HepG2 (cell line): ENCODE data around the gene DGKG. TPM values are rescaled to one million over a fixed set of nuclear protein-coding genes. Genes with fewer than 3 reads are reported as not detected.

Experiments used
- ATAC-seq: fragments of 200-7000 bp; cut with Tn5 transposase; 3 replicates; pipeline ENCODE4 v1.9.1; 2020; ENCODE audit warnings: mild to moderate bottlenecking, moderate library complexity
- BruUV-seq: library from RNA; stranded (reverse); fragments of 400-500 nt; replicated peaks from 2 replicates; lab custom pipeline; 2021; lab: Mats Ljungman, UMichigan
- CTCF ChIA-PET: fragments of 300-600 bp; formaldehyde crosslinking; extraction: SDS; loops from one replicate; lab custom pipeline; 2021; ENCODE audit warnings: low total read pairs, inconsistent platforms, low intra/inter-chr PET ratio; lab: Yijun Ruan, JAX
- POLR2A ChIA-PET: fragments of 350-600 bp; sonication (Branson Sonifier 250); formaldehyde crosslinking; loops from one replicate; lab custom pipeline; 2020; ENCODE audit warnings: antibody characterized with exemption, inconsistent platforms; lab: Yijun Ruan, JAX
- DNase-seq: peaks from one replicate; pipeline ENCODE4 v3.0.0-alpha.2; 2015; ENCODE audit warnings: low spot score
- FAIRE-seq: peaks from 3 replicates; lab custom pipeline; 2011; peaks lifted over from hg19 to GRCh38; lab: Jason Lieb, UNC
- H2AFZ ChIP-seq: one replicate; pipeline ENCODE4 v1.6.1; 2011; ENCODE audit warnings: low read length, inconsistent platforms
- H3K27ac ChIP-seq: fragments of 300-600 bp; 3 replicates; pipeline ENCODE4 v1.8.0; 2011; ENCODE audit warnings: mixed run types, mild to moderate bottlenecking, mixed read lengths, low read length, inconsistent platforms; ENCODE audit not compliant: insufficient read depth; ENCODE audit errors: extremely low read length
- H3K27me3 ChIP-seq, 2 experiments: fragments of 200-600 bp in 1 of 2; 2 replicates in 1 of 2; 3 replicates in 1 of 2; pipeline versions ENCODE4 v1.6.0 to v1.8.0; 2011; ENCODE audit warnings: low read length in 2 of 2, mild to moderate bottlenecking in 2 of 2, moderate library complexity in 2 of 2, inconsistent platforms in 1 of 2; ENCODE audit not compliant: insufficient read depth in 2 of 2, control insufficient read depth in 1 of 2
- H3K36me3 ChIP-seq, 2 experiments: fragments of 200-600 bp in 1 of 2; replicated peaks in 1 of 2; 2 replicates in 1 of 2; 3 replicates in 1 of 2; pipeline versions ENCODE4 v1.5.1 to v1.8.0; 2011; ENCODE audit warnings: low read length in 2 of 2, inconsistent platforms in 1 of 2; ENCODE audit not compliant: insufficient read depth in 2 of 2, control insufficient read depth in 1 of 2
- H3K4me1 ChIP-seq: 2 replicates; pipeline ENCODE4 v1.5.1; 2012; ENCODE audit warnings: low read length, inconsistent platforms; ENCODE audit not compliant: insufficient read depth
- H3K4me2 ChIP-seq: 2 replicates; pipeline ENCODE4 v1.6.0; 2011; ENCODE audit warnings: low read depth, low read length, inconsistent platforms
- H3K4me3 ChIP-seq, 3 experiments: fragments of 200-600 bp in 1 of 3; sonication (generic), shearing (Covaris generic) in 1 of 3; replicated peaks in 1 of 3; 2 replicates each; pipeline ENCODE4 v1.5.1; 2011 to 2016; ENCODE audit warnings: low read length in 3 of 3, inconsistent platforms in 2 of 3, low read depth in 2 of 3, mild to moderate bottlenecking in 2 of 3, control low read depth in 1 of 3, mixed read lengths in 1 of 3; ENCODE audit not compliant: insufficient read depth in 1 of 3
- H3K79me2 ChIP-seq: one replicate; pipeline ENCODE4 v1.6.1; 2011; ENCODE audit warnings: low read length, inconsistent platforms; ENCODE audit not compliant: insufficient read depth
- H3K9ac ChIP-seq: 2 replicates; pipeline ENCODE4 v1.6.0; 2011; ENCODE audit warnings: mild to moderate bottlenecking, low read depth, low read length, inconsistent platforms; ENCODE audit not compliant: insufficient read depth
- H3K9me3 ChIP-seq: 2 replicates; pipeline ENCODE4 v1.5.1; 2012; ENCODE audit warnings: mild to moderate bottlenecking, low read length
- H4K20me1 ChIP-seq: 2 replicates; pipeline ENCODE4 v1.6.0; 2011; ENCODE audit warnings: inconsistent platforms, mild to moderate bottlenecking, low read length, moderate library complexity; ENCODE audit not compliant: insufficient read depth
- BORCS8-MEF2B ChIP-seq: sonication (generic); formaldehyde crosslinking; IDR thresholded peaks from 2 replicates; pipeline ENCODE4 v1.8.0; 2022; ENCODE audit warnings: mild to moderate bottlenecking, missing genetic modification reagents
- HNRNPLL ChIP-seq: fragments of 200-400 bp; formaldehyde crosslinking; IDR thresholded peaks from 2 replicates; pipeline ENCODE4 v1.6.1; 2017; ENCODE audit warnings: mild to moderate bottlenecking, low read depth, low read length; ENCODE audit not compliant: poor library complexity, severe bottlenecking
- NR0B2 ChIP-seq: sonication (generic); formaldehyde crosslinking; IDR thresholded peaks from 2 replicates; pipeline ENCODE4 v1.4.0; 2020; ENCODE audit warnings: mild to moderate bottlenecking, missing genetic modification reagents
- SNAPC4 ChIP-seq: sonication (generic); formaldehyde crosslinking; IDR thresholded peaks from 2 replicates; pipeline ENCODE4 v1.4.0; 2020; ENCODE audit warnings: mild to moderate bottlenecking, missing genetic modification reagents
- TBP ChIP-seq: sonication (generic); formaldehyde crosslinking; IDR thresholded peaks from 2 replicates; pipeline ENCODE4 v1.5.0; 2020; ENCODE audit warnings: missing genetic modification reagents
- ZBTB10 ChIP-seq: sonication (generic); formaldehyde crosslinking; IDR thresholded peaks from 2 replicates; pipeline ENCODE4 v1.4.0; 2020; ENCODE audit warnings: missing genetic modification reagents, borderline replicate concordance
- ZBTB7A ChIP-seq: sonication (generic); formaldehyde crosslinking; IDR thresholded peaks from 2 replicates; pipeline ENCODE4 v1.8.0; 2022; ENCODE audit warnings: mild to moderate bottlenecking, missing genetic modification reagents
- ZC3H4 ChIP-seq: sonication (generic); formaldehyde crosslinking; IDR thresholded peaks from 2 replicates; pipeline ENCODE4 v1.4.0; 2020; ENCODE audit warnings: missing genetic modification reagents, borderline replicate concordance
- ZNF138 ChIP-seq: sonication (generic); formaldehyde crosslinking; IDR thresholded peaks from 2 replicates; pipeline ENCODE4 v1.5.0; 2020; ENCODE audit warnings: mild to moderate bottlenecking, low read depth, missing genetic modification reagents
- ZNF224 ChIP-seq: sonication (generic); formaldehyde crosslinking; IDR thresholded peaks from 2 replicates; pipeline ENCODE4 v1.5.0; 2020; ENCODE audit warnings: mild to moderate bottlenecking, missing genetic modification reagents
- ZNF335 ChIP-seq: sonication (generic); formaldehyde crosslinking; IDR thresholded peaks from 2 replicates; pipeline ENCODE4 v1.4.0; 2020; ENCODE audit warnings: missing genetic modification reagents
- ZNF547 ChIP-seq: sonication (generic); formaldehyde crosslinking; IDR thresholded peaks from 2 replicates; pipeline ENCODE4 v1.5.1; 2020; ENCODE audit warnings: mild to moderate bottlenecking, missing genetic modification reagents
- ZNF557 ChIP-seq: sonication (generic); formaldehyde crosslinking; IDR thresholded peaks from 2 replicates; pipeline ENCODE4 v1.4.0; 2020; ENCODE audit warnings: missing genetic modification reagents
- ZNF562 ChIP-seq: sonication (generic); formaldehyde crosslinking; IDR thresholded peaks from 2 replicates; pipeline ENCODE4 v1.8.0; 2022; ENCODE audit warnings: missing genetic modification reagents, borderline replicate concordance
- ZNF691 ChIP-seq: sonication (generic); formaldehyde crosslinking; IDR thresholded peaks from 2 replicates; pipeline ENCODE4 v1.4.0; 2020; ENCODE audit warnings: missing genetic modification reagents, low read depth, mild to moderate bottlenecking, borderline replicate concordance
- ZSCAN12 ChIP-seq: sonication (generic); formaldehyde crosslinking; IDR thresholded peaks from 2 replicates; pipeline ENCODE4 v1.9.0; 2021; ENCODE audit warnings: mild to moderate bottlenecking, missing genetic modification reagents
- ZSCAN25 ChIP-seq: sonication (generic); formaldehyde crosslinking; IDR thresholded peaks from 2 replicates; pipeline ENCODE4 v1.8.0; 2022; ENCODE audit warnings: mild to moderate bottlenecking, missing genetic modification reagents
- in situ Hi-C: cut with HindIII; loops from 2 replicates; pipeline ENCODE4 v1.10.0; 2017; ENCODE audit warnings: low pct_unique_long_range_greater_than_20kb; ENCODE audit not compliant: extremely low pct_ligation_motif_present
- intact Hi-C: fragments of 100-400 bp; cut with micrococcal nuclease; formaldehyde crosslinking; loops from one replicate; pipeline ENCODE4 v1.10.0; 2022; ENCODE audit not compliant: unreplicated experiment
- polyA plus RNA-seq, 8 experiments: library from polyadenylated mRNA; depleted of rRNA in 3 of 8; stranded (reverse) in 7 of 8; unstranded in 1 of 8; fragments of >200 nt; fragmentation: Illumina TruSeq in 4 of 8; extraction: Trizol in 4 of 8; gene quantifications; 2 replicates each; pipeline versions ENCODE4 v1.2.1 to v1.2.3, GENCODE V29; 2011 to 2016; ENCODE audit warnings: low read depth in 4 of 8, missing spikeins in 1 of 8, mixed read lengths in 1 of 8; ENCODE audit not compliant: insufficient read depth in 1 of 8
- total RNA-seq, 5 experiments: library from RNA; depleted of rRNA; stranded (reverse); fragments of >200 nt; fragmentation: Illumina TruSeq; extraction: Trizol; gene quantifications; 2 replicates each; pipeline ENCODE4 v1.2.3, GENCODE V29; 2016; ENCODE audit warnings: low read depth in 1 of 5

Gene DGKG
- total and polyA plus RNA-seq, 2 of the 13 experiments (the other 11 are each of a cell fraction or from before 2014, with no cell fraction given): 3.8 to 6.2 TPM

- Histone ChIP-seq H3K9ac (no peak overlapping the region), H3K27ac (no peak overlapping the region), H3K4me1 (no peaks in the 10 kb centered on the region), H3K9me3 (no peaks in the 10 kb centered on the region), H3K4me2 (no peak overlapping the region), H3K4me3 (no peak overlapping the region), H4K20me1 (no peaks in the 10 kb centered on the region), H3K79me2 (no peaks in the 10 kb centered on the region), H3K27me3 (no peaks in the 10 kb centered on the region), H2AFZ (no peak overlapping the region), H3K36me3 (no peaks in the 10 kb centered on the region)
- CTCF ChIA-PET: no interaction called here
- no peak for ATAC-seq
- no peak for FAIRE-seq
- in situ Hi-C loops: no loop called here
- POLR2A ChIA-PET: no interaction called here
- no TSS peak for BruUV-seq
- no peak for DNase-seq
- intact Hi-C loops: no loop called here
- TF ChIP-seq ZNF547 (no peak), ZC3H4 (CRISPR knock-in tag) (no peak), BORCS8-MEF2B (CRISPR knock-in tag) (no peak), ZBTB10 (CRISPR knock-in tag) (no peak), ZNF691 (CRISPR knock-in tag) (no peak), ZBTB7A (CRISPR knock-in tag) (no peak), ZSCAN12 (CRISPR knock-in tag) (no peak), HNRNPLL (no peak), NR0B2 (CRISPR knock-in tag) (no peak), SNAPC4 (CRISPR knock-in tag) (no peak), ZNF335 (CRISPR knock-in tag) (no peak), ZNF557 (CRISPR knock-in tag) (no peak), TBP (CRISPR knock-in tag) (no peak), ZNF562 (CRISPR knock-in tag) (no peak), ZNF224 (CRISPR knock-in tag) (no peak), ZSCAN25 (CRISPR knock-in tag) (no peak), ZNF138 (no peak)
Measured at GRCh38 chr3:186142393-186142932, 219.6 kb downstream of the DGKG start.
